HK-2 (cell line): Measurements from ENCODE around the gene SMURF2.
A peak's percentile ranks its signal among the peaks of the same experiment; 100 is the strongest.

Experiments used
- DNase-seq: peaks from one replicate; pipeline ENCODE4 v3.0.0-alpha.2; 2018; ENCODE audit not compliant: unreplicated experiment

The SMURF2 gene

DNA sequence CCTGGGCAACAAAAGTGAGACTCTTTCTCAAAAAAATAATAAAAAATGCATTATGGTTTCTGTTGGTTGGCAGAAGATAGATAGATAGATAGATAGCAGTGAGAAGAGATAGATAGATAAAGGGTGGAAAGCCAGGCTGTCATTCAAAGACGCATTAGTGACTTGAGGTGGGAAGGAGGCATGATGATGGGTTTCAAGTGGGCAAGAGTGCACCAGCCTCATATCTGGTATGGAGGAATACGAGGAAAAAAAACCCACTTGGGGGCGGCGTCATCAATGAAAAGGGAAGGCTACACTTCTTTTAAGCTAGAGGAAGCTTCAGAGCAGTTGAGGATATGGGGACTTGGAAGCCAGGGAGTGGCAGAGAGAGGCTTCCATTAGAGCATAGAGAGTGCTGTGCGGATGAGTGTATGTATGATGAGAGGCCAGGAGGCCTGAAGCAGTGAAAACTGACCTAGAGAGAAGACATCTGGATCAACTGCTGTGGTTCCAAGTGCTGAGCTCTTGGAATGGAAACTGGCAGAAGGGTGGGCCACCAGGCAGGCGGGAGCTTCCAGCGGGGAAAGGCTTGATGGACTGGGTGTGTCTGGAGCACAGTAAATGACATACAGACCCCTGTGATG, 123.5 kb downstream of the SMURF2 start:
- DNase-seq = no peak

DNA sequence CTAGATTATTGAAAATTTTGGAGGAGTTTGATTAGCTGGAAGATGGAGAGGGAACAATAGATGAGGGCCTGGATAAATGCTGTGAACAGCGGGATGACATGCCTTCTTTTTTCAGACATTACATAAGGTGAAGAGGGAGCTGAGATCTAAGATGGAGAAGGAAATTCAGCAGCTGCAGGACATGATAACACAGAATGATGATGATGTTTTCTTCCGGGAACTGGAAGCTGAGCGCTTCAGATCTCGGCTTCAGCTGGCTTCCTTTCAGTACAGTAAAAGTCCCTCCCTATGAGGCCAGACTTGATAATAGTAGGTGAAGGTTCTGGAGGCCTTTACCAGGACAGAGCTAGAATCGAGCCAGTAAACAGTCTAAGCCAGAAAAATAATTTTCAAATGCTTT, 124.6 kb downstream of the SMURF2 start:
- DNase-seq = no peak

DNA sequence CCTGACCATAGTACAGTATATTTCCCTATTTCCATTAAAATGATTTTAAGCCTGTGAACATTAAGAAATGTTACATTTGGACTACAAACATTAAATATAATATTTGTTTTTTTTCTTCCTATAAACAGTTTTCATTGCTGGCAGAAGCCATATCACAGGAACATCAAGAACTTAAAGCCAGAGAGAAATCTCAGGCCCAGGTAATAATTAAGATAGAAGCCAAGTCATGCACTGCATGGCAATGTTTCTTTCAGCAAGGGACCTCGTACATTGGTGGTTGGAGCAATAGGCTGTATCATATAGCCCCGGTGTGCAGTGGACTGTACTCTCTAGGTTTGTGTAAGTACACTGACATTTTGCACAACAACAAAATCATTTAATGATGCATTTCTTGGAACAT, 125.2 kb downstream of the SMURF2 start:
- DNase-seq = no peak

DNA sequence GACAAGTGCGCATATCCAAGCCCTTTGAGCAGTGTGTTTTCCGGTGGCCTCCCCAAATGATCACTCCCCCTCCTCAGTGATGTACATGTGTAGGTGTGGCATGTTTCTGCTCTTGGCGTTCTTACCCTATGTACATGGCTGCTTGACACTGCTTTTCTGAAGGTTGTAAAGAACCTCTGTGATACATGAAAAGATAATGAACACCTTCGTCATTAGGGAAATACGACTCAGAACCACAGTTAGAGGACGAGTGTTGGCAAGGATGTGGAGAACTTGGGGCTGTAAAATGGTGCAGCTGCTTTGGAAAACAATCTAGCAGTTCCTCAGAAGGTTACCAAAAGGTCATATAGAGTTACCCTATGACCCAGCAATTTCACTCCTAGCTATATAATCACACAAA, 126.8 kb downstream of the SMURF2 start:
- no peak for DNase-seq

DNA sequence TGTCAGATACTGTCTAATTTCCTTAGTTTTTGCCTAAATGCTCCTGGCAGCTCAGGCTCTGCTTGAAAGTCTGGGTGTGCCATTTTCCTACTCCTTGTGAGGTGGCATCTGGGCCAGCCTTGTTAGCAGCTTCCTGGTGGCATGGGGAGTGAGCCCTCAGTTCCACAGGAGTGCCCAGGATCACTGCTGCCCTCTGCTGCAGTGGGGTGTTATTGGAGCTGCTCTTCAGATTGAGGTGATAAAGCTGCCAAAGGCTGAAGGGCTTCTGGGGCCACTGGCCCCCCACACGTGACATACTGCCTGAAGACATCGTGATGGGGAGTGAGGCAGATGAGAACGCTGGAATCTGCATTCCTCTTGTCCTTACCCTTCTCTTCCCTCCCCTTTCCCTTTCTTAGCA, 127.9 kb downstream of the SMURF2 start:
- no peak for DNase-seq

DNA sequence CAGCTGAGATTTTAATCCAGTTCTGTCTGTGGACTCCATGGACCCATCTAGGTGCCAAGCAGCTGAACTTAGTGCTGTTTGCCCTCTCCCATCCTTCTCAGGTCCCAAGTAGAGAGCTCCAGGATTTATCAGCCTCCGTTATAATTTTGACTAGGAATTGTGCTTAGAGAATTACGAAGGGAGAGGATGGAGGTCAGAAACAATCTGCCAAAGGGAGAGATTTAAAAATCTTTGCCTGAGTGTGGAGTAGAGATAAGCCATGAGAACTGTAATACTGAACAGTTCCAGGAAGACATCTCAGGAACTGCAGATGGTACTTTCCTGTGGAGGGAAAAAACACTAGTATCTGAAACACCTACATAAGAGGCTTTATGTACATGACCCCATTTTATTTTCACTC, 128.3 kb downstream of the SMURF2 start:
- no peak for DNase-seq

DNA sequence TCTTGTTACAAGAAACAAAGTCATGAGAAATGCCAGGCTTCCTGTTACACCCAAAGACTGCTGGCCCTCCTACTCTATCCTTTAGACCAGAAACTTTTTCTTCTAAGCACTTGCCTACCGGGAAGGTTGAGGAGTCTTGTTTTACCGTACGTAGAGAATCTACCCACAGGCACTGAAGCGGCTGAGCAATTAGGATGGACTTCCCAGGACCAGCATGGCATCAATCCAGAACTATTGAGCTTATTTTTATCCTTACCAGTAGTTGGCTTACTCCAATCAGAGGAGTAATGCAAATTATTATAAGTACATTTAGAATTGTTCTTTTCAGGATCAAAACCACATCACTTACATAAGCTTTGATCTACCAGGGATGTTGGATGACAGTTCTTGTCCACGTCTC, 129.7 kb downstream of the SMURF2 start:
- no peak for DNase-seq

DNA sequence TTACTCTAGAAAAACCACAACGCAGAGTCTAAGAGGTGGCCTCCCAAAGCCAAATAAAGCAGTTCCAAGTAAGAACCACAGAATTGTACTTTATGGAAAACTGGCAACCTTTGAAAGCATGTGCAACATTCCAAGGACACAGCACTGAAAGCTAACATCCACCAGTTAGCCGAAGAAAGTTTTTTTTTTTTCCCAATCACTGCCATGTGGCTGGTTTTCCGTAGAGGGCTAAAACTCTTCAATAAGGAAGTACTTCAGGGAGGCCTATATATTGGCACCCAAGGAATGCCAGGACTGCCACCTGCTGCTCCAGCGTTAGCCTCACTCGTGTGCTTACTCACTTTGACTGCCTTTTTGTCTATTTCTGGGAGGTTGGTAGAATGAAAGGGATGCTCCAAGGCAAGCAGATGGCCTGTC, 130.1 kb downstream of the SMURF2 start:
- DNase-seq = no peak

DNA sequence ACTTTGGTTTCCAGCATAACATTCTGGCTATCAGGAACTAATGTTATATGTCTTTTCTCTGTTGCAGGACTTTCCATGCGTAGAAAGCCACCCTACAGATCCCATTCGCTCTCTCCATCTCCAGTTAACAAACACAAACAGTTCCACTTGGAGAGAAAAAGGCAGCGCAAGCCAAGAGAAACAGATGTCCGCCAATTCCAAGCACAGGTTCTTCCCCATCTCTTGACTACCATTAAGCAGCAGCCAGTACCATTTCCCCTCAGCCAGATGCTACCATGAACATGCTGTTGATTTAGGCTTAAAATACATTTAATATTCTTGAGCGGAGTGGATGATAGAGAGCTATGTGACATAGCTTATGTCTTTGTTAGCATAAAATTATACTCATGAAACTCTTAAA, 132.9 kb downstream of the SMURF2 start:
- DNase-seq = no peak

DNA sequence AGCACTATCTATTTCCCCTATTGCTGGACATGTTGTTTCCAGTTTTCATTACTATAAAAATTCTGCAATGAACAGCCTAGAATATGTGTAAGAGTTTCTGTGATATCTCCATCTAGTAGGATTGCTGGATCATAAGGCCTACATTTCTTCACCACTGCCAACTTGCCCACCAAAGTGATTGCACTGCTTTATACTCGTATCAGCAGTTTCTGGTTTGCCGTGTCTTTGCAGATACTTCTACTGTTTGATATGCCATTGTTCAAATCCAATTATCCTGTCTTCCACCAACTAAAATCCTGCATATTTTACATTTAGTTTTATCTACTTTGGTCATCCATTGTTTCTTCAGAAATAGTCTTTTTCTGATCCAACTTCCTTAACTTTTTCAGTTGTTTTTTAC, 134.2 kb downstream of the SMURF2 start:
- DNase-seq = no peak

DNA sequence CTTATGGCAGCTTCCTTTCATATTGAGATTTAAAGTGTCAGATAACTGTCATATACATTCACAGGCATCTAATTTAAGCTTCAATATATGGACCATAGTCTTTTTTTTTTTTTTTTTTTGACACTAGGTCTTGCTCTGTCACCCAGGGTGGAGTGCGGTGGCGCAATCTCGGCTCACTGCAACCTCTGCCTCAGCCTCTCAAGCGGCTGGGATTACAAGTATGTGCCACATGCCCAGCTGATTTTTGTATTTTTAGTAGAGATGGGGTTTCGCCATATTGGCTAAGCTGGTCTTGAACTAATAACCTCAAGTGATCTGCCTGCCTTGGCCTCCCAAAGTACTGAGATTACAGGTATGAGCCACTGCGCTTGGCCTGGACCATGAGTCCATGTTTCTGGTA, 141.7 kb downstream of the SMURF2 start:
- no peak for DNase-seq

DNA sequence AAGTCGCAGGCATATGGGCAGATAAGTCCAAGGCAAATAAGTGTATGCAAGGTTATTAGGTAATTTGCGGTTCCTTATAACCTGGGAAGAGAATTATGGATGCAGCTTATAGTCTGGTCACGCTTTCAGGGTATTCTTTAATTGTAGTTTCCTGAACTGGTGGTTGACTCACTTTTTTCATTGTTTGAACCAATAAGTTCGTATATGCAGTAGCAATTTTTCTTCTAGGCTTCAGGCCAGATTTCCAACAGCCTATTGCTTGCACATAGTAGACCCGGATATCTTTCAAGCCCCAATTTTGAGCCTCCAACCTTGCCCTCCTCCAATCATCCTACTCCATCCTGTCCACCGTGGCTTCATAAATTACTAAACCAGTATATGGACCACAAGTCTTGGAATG, 142.5 kb downstream of the SMURF2 start:
- DNase-seq = no peak

DNA sequence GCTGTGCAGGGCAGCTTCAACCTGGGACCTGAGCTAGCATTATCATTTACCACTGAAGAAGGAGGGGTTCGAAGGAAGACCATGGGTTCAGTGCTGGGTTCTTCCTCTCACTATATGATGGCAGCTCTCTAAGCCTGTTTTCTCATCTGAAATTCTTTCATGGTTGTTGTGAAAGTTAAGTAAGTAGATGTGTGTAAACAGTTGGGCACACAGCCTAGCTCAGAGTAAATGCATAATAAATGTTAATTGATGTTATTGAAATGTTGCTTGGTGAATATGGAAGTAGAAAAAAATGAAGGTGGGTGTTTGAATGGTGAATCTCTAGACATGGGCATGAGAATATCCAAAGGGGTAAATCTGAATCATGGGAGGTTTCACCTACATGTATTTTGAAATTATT, 146.3 kb downstream of the SMURF2 start:
- no peak for DNase-seq

DNA sequence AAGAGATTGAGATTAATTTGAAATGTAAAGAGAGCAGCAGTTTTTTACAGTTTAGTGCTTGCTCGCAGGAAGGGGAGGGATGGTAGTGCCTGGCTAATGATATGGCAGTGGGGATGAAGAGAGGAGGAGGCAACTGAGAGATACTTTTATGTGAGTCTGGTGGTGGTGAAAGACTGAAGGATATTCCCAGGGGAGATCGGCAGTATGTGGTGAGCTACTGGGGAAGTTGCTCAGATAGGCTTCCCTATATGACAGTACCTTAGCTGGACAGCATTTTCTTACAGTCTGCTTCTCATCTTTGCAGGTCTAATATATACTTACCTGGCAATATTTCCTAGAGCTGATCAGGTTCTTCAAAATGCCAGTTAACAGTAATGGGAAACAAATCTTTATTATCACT, 146.7 kb downstream of the SMURF2 start:
- no peak for DNase-seq

DNA sequence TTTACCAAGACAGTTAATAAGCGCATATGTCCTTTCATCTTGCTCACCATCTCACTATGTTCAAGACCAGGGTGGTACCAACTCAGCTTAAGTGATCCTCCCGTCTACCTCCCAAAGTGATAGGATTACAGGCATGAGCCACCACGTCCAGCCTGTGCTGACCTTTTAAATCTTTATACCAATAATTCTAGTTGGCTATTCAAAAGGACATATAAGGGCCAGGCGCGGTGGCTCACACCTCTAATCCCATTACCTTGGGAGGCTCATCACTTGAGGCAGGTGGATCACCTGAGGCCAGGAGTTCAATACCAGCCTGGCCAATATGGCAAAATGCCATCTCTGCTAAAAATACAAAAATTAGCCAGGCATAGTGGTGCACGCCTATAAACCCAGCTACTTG, 152.9 kb downstream of the SMURF2 start:
- no peak for DNase-seq

DNA sequence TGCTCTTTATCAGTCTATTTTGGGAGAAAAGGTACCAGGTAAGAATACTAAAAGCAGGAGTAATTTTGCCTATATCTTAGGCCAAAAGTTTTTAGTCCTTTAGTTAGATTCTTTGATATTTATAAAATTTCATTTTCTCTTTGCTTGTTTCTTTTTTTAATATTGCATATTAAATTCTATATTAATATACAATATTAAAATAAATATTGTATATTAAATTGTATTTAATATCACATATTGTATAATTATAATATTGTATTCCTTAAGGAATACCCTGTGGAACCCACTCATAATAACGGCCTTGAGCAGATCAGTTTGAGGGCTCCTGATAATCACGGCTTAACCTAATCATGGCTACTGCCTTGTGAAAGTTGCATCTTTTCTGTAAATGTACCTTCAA, 153.4 kb downstream of the SMURF2 start:
- no peak for DNase-seq

DNA sequence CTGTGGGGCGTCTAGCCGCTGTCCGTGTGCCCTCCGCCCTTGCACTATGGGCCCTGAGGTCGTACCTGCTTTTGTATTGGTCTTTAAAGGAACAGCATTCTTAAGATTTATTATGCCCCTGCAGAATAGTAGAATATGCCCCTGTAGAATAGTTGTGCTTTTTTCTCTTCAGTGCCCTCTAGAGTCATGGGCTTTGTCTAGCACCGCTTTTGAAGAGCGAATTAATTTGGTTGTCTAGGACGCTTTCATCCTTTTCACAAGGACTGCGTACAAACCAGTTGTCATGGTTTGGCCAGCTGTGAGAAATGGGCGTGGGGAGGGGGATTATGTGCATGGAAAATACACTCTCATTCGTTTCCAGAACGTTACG, 154.7 kb downstream of the SMURF2 start:
- no peak for DNase-seq

DNA sequence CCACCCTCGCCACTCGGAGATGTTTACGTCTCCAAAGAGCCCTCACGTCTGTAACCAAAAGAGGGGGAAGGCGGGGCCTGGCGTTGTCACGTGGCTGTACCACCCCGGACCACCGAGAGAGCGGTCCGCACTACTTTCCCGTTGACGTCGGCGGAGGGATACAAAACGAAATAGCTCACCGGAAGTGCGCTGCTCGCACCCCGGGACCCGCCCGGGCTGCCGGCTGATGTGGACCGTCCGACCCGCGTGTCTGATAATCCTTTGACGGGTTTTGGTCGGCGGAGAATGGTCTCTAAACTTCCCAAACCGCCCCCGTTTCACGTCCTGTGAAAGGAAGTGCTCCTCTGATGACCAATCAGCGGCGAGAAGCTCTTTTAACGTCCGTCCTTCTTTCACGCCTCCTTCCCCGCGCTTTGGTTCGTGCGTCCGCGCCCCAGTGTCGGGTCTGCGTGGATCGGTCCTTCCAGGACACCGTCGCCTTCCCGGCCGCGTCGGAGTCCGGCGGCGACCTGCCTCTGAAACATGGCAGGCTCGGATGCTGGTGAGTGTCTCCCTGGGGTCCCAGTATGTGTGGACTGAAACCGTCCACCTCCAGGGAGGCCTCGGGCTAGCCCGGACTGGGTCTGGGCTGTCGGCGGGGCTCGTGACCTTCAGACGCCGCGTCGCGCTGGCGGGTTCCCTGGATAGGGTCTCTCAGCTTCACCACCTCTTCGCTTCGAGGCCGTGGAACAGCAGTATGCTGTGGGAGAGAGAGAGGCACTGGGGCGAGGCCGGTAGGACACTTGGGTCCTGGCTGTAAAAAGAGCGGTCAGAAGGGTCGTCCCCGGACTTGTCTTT, 155.3 kb downstream of the SMURF2 start, which contains the start of gene CEP95:
TSS of gene CEP95 (plus strand) at position 402 of the 837 bp plus-strand sequence. CDS start at position 523, 121 bp downstream.
- DNase-seq = no peak

DNA sequence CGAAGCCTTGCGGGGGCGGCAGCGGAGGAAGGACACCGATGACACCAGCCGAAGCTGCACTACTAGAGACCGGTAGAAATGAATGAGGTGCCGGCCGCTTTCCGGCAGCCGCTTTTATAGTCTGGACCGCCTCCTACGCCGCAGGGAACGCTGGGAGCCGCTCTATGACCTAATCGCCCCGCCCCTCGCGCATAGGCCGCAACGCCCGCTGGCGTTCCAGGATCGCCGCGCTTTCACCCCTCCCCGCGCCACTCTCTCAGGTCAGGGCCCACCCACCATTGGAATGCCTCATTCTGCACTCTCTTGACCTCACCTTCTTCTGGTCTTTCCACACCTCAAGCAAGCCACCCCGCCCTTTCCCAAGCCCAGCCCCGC, 155.9 kb downstream of the SMURF2 start, which contains the start of gene DDX5:
TSS of gene DDX5 (minus strand) at position 89 of the 375 bp plus-strand sequence. CDS start 170 bp downstream, outside the sequence.
- DNase-seq = peak; percentile 99

DNA sequence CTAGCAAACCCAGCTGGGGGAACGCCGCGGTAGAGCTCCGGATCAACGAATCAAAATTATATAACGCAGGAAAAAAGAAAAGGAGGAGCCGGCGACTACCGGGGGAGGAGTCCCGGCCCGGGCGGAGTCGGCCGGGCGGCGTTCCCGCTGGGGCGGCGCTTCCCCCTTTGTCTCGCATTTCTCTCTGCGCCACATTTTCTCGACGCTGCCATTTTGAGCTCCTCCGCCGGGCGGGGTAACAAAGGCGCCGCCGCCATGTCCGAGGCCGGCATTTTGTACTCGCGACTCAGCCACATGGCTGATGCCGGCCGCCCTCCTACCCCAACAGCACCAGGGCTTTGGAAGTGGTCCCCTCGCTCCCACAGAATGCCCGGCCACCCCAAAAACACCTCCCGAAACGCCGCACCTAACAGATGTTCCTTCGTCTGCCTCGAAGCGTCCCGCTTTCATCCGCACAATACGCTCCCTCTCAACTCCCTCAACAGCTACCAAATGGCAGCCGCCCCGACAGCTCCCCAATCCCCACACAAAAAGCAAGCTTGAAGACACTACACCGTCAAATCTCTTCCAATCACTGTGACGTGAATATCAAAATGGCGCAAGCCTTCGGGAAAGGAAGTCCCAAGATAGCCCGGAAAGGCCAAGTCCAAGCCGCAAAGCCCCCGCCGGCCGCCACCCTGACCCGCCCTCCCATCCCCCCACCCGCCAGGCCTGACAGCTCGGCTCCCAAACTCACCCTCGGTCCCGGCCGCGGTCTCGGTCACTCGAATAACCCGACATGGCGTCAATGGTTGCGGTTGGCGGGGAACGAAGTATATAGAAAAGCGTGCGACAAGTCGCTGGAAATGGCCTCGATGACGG, 156.5 kb downstream of the SMURF2 start:
- peak; percentile 81 for DNase-seq

DNA sequence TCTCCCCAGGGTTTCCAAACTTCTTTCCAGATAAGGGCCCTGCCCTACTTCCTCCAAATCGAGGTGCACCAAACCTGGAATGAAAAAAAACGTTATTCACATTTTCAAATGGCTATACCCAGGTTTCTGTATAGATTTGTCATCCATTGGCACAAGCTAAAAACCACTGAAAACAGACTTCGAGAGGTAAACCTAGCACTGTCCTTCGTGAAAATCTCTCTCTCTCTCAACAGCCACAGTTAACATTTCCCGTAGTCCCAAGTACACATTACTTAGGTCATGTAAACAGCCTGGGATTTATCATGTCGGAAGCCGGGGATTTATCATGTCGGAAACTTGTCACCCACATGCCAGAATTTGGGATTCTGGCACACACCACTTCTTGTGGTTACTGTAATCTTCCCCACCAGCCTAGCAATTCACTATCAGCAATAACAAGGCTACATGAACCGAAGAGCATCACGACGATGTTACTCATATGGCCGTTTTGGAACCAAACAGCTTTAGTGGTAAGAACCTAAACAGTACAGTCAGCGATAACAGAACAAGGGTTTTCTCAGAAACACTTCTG, 157.3 kb downstream of the SMURF2 start:
- no peak for DNase-seq
